GM12872 (cell line): ENCODE results near the gene ATP1B3.

Experiments used
- CTCF ChIP-seq: IDR thresholded peaks from 3 replicates; pipeline ENCODE4 v1.5.1; 2011; ENCODE audit warnings: low read depth, mild to moderate bottlenecking, low read length, moderate library complexity; ENCODE audit not compliant: insufficient read depth

The ATP1B3 gene

GRCh38 chr3:141840737-141841544, 35.5 kb upstream of the ATP1B3 start:
- no peak for TF ChIP-seq CTCF

- no peak for TF ChIP-seq CTCF
Measured at GRCh38 chr3:141844108-141844507, 32.3 kb upstream of the ATP1B3 start.

GRCh38 chr3:141844812-141845211, 31.6 kb upstream of the ATP1B3 start:
- no peak for TF ChIP-seq CTCF

GRCh38 chr3:141845407-141846049, 30.9 kb upstream of the ATP1B3 start:
- peak; percentile 34; the same call in 2 of the 3 replicates for TF ChIP-seq CTCF

GRCh38 chr3:141846050-141846433, 30.4 kb upstream of the ATP1B3 start:
- no peak for TF ChIP-seq CTCF

GRCh38 chr3:141849056-141849815, 27.2 kb upstream of the ATP1B3 start:
- TF ChIP-seq CTCF: no peak

- TF ChIP-seq CTCF: no peak
Measured at GRCh38 chr3:141851411-141851810, 25.0 kb upstream of the ATP1B3 start.
